Activated naive CD4-positive, alpha-beta T cell treated with anti-CD3 and anti-CD28 coated beads, Interleukin-2, amount 10 ng/mL, durations not matched to agents 7 days and 5 days (primary cell): ENCODE measurements around the gene TEX22.

Experiments used
- CTCF ChIA-PET: fragments of 350-600 bp; sonication (Branson Sonifier 250); formaldehyde crosslinking; loops from one replicate; lab custom pipeline; 2021; ENCODE audit warnings: antibody characterized with exemption; lab: Charles Lee
- DNase-seq: peaks from one replicate; pipeline ENCODE4 v3.0.0-alpha.2; 2020
- H3K27ac Mint-ChIP-seq: one replicate; pipeline ENCODE4 v1.8.0; 2021; ENCODE audit warnings: mild to moderate bottlenecking, moderate library complexity, mixed read lengths
- H3K27me3 Mint-ChIP-seq: one replicate; pipeline ENCODE4 v1.8.0; 2021; ENCODE audit warnings: mild to moderate bottlenecking, mixed read lengths
- H3K36me3 Mint-ChIP-seq: one replicate; pipeline ENCODE4 v1.8.0; 2021; ENCODE audit warnings: mixed read lengths
- H3K4me1 Mint-ChIP-seq: one replicate; pipeline ENCODE4 v1.8.0; 2021; ENCODE audit warnings: mixed read lengths
- H3K4me3 Mint-ChIP-seq: one replicate; pipeline ENCODE4 v1.8.0; 2021; ENCODE audit warnings: mild to moderate bottlenecking, moderate library complexity, mixed read lengths
- H3K9me3 Mint-ChIP-seq: one replicate; pipeline ENCODE4 v1.8.0; 2021; ENCODE audit warnings: mixed read lengths

Gene TEX22

GRCh38 chr14:105456736-105457617 is 58.6 kb downstream of the TEX22 start:
- CTCF ChIA-PET: interaction anchor here (0.8 kb wide), 1 partner anchor 8 kb away, joined by 4 read pairs; no protein-coding TSS in a partner anchor
- H3K27ac Mint-ChIP-seq: no peak overlapping the region
- no peaks in the 10 kb centered on the region for H3K27me3 Mint-ChIP-seq
- no peaks in the 10 kb centered on the region for H3K4me1 Mint-ChIP-seq
- H3K4me3 Mint-ChIP-seq: no peak overlapping the region
- H3K9me3 Mint-ChIP-seq: no peaks in the 10 kb centered on the region
- H3K36me3 Mint-ChIP-seq: peaks cover 8% of the 10 kb centered on the region
- no peak for DNase-seq

GRCh38 chr14:105458010-105458409 is 59.7 kb downstream of the TEX22 start:
- H3K4me1 Mint-ChIP-seq: no peaks in the 10 kb centered on the region
- peaks cover 8% of the 10 kb centered on the region for H3K36me3 Mint-ChIP-seq
- CTCF ChIA-PET: interaction anchor here (0.8 kb wide), 1 partner anchor 9 kb away, joined by 4 read pairs; no protein-coding TSS in a partner anchor
- no peaks in the 10 kb centered on the region for H3K9me3 Mint-ChIP-seq
- H3K4me3 Mint-ChIP-seq: no peak overlapping the region
- no peaks in the 10 kb centered on the region for H3K27me3 Mint-ChIP-seq
- no peak overlapping the region for H3K27ac Mint-ChIP-seq
- DNase-seq: no peak

GRCh38 chr14:105458571-105458970 is 60.2 kb downstream of the TEX22 start:
- peaks cover 11% of the 10 kb centered on the region for H3K36me3 Mint-ChIP-seq
- no peak overlapping the region for H3K4me3 Mint-ChIP-seq
- CTCF ChIA-PET: no interaction called here
- no peaks in the 10 kb centered on the region for H3K27me3 Mint-ChIP-seq
- no peak overlapping the region for H3K27ac Mint-ChIP-seq
- no peaks in the 10 kb centered on the region for H3K9me3 Mint-ChIP-seq
- no peak for DNase-seq
- H3K4me1 Mint-ChIP-seq: no peaks in the 10 kb centered on the region

- CTCF ChIA-PET: no interaction called here
- Mint-ChIP-seq H3K4me3 (no peak overlapping the region), H3K36me3 (peaks cover 11% of the 10 kb centered on the region), H3K4me1 (no peaks in the 10 kb centered on the region), H3K27ac (no peak overlapping the region), H3K27me3 (no peaks in the 10 kb centered on the region), H3K9me3 (no peaks in the 10 kb centered on the region)
- DNase-seq: no peak
These were observed 61.8 kb downstream of the TEX22 start for GRCh38 chr14:105460116-105460515.

- CTCF ChIA-PET: no interaction called here
- Mint-ChIP-seq H3K4me1 (no peaks in the 10 kb centered on the region), H3K27ac (no peak overlapping the region), H3K4me3 (no peak overlapping the region), H3K27me3 (no peaks in the 10 kb centered on the region), H3K9me3 (no peaks in the 10 kb centered on the region), H3K36me3 (peaks cover 8% of the 10 kb centered on the region)
- DNase-seq: no peak
These were observed 62.3 kb downstream of the TEX22 start for GRCh38 chr14:105460616-105461015.

- CTCF ChIA-PET: no interaction called here
- Mint-ChIP-seq H3K27me3 (no peaks in the 10 kb centered on the region), H3K27ac (no peak overlapping the region)
These were observed 63.6 kb downstream of the TEX22 start for GRCh38 chr14:105461903-105462302.

More at GRCh38 chr14:105461903-105462302, 63.6 kb downstream of the TEX22 start:
- H3K4me1 Mint-ChIP-seq: no peaks in the 10 kb centered on the region
- DNase-seq: no peak
- H3K9me3 Mint-ChIP-seq: no peaks in the 10 kb centered on the region
- peaks cover 9% of the 10 kb centered on the region for H3K36me3 Mint-ChIP-seq
- H3K4me3 Mint-ChIP-seq: no peak overlapping the region
